GM19463 (cell line): ENCODE data around the gene CNKSR3.

Source experiments
- ATAC-seq: cut with Tn5 transposase; IDR thresholded peaks from one replicate; pipeline ENCODE4 v1.9.1; 2021; ENCODE audit warnings: mild to moderate bottlenecking, moderate library complexity; ENCODE audit not compliant: unreplicated experiment

CNKSR3 gene

GRCh38 chr6:154458565-154459470 lies 51.7 kb downstream of the CNKSR3 start:
- ATAC-seq, result no peak

DNA sequence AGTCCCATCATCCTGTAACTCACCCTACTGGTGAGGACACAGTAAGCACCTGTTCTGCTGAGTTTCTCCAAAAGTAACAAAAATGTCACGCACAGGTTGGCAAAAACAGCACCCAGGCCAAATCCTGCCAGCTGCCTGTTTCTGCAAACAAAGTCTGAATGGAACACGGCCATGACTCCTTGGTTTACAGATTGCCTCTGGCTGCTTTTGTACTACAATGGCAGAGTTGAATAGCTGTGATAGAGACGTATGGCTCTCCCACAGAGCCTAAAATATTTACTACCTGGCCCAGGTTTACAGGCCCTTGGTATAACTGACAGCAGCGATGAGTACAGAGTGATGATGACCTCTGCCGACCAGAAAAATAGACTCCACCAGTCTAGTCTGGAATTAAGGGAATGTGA lies 52.6 kb downstream of the CNKSR3 start:
- ATAC-seq, result no peak

- ATAC-seq, result no peak
Measured at GRCh38 chr6:154457046-154457713, 53.3 kb downstream of the CNKSR3 start.

DNA sequence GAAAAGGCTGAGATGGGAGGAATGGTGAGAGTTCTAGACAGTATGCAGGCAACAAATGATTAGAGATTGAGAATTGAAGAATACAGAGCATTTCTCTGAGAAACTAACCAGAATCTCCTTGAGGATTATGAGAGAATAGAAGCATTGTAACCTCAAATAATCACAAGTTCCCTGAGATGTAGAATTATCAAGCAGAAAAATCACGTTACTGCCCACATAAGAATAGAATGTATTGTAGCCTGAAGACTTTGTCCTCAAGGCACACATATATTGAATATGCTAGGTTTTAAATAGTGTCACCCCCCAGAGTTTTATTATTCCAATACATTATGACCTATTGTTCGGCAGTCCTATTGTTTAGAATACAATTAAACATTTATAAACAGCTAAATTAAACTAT lies 57.2 kb downstream of the CNKSR3 start:
- ATAC-seq, result no peak

GRCh38 chr6:154450498-154450897 lies 60.0 kb downstream of the CNKSR3 start:
- ATAC-seq, result no peak

DNA sequence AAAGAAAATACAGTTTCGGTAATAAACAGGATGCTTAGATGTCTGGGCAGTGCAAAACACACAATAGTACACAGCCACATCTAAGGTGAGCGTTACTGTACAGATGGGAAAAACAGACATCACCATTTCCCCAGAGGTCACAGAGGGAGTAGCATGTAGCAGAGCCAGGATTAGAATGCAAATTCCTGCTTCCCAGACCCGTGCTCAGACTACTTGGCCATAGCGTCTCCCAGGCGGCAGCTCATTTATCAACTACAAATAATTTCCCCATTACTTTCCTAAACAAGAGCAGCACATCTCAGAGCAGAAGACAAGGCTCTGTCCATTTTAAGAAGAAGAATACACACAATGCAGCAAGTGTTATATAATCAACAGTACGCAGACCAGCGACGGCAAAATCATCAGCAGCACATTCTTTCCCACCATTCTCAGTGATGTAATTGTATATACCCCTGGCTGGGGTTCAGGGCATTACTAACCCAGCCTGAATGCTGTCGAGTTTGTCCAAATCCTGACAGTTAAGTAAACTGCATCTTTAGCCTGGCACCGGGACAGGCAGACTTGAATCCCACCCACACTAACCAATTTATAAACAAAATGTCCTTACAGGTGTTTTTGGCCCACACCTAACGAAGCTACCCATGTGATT lies 61.9 kb downstream of the CNKSR3 start:
- ATAC-seq, result no peak

GRCh38 chr6:154447954-154448353 lies 62.5 kb downstream of the CNKSR3 start:
- ATAC-seq, result no peak

DNA sequence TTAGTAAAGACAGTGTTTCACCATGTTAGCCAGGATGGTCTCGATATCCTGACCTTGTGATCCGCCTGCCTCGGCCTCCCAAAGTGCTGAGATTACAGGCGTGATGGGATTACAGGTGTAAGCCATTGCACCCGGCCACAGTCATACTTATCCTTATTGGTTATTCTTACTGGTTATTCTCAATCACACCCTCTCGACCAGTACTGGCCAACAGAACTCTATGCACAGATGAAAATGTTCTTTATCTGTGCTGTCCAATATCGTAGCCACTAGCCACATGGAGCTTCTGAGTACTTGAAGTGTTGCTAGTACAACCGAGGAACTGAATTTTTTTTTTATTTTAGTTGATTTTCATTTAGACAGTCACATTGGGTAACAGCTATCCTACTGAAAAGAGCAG lies 63.5 kb downstream of the CNKSR3 start:
- no peak for ATAC-seq

- no peak for ATAC-seq
Measured at GRCh38 chr6:154445417-154445816, 65.1 kb downstream of the CNKSR3 start.

DNA sequence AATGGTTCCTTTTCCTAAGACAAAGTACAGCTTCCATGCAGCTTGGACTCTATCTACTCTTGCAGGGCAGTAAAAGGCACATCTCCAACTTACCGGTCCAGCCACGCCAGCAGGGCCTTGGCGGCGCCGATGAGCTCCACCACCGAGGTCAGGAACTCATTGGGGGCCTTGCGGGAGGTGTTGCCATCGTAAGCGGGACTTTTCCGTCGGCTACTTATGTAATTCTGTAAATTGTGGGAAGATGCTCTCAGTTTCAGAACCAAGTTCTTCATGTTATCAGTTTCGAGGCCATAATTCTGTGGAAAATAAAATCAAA lies 68.5 kb downstream of the CNKSR3 start:
- ATAC-seq, result no peak

- ATAC-seq, result no peak
Measured at GRCh38 chr6:154440422-154441043, 70.0 kb downstream of the CNKSR3 start.

- no peak for ATAC-seq
Measured at GRCh38 chr6:154440022-154440421, 70.5 kb downstream of the CNKSR3 start.

- ATAC-seq, result no peak
Measured at GRCh38 chr6:154438882-154439415, 71.5 kb downstream of the CNKSR3 start.

DNA sequence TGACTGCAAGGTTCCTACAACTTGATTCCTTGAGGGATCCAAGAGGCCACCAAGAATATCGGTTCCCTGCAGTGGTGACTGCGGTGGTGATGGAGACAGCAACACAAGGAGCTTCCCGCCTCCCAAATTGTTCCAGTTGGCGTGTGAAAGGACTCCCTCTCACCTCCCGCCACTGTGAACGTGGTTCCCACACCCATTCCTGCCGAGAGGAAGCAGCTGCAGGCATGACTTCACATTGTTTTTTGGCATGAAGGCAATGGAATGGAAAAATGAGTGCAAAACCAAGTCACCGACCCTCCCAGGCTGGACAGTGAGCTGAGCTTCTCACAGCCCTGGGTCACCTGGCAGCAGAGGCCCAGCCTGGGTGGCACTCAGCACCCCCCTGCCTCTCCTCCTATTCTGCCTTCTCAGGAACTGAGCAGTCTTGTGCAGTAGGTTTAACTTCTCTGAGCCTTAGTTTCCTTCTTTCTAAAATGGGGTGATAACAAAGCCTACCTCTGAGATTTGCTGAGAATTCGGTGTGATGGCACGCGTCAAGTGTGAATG lies 75.0 kb downstream of the CNKSR3 start:
- ATAC-seq, result no peak

DNA sequence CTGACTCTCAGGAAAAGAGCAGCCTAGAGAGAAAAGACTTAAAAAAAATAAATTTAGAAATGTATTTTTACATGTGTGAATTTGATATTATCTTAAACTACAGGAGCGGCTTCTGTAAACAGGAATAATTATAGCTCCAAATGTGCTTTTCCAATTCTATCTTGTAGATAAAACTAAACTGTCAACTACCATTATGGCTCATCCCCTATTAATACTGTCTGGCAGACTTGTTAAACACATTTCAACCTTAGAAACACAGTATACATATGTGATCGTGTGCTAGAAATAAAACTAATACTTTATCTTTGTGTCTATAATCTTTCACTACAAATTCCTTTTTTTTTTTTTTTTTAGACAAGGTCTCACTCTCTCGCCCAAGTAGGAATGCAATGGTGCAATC lies 75.8 kb downstream of the CNKSR3 start:
- no peak for ATAC-seq

GRCh38 chr6:154433477-154434241 lies 76.8 kb downstream of the CNKSR3 start:
- no peak for ATAC-seq

DNA sequence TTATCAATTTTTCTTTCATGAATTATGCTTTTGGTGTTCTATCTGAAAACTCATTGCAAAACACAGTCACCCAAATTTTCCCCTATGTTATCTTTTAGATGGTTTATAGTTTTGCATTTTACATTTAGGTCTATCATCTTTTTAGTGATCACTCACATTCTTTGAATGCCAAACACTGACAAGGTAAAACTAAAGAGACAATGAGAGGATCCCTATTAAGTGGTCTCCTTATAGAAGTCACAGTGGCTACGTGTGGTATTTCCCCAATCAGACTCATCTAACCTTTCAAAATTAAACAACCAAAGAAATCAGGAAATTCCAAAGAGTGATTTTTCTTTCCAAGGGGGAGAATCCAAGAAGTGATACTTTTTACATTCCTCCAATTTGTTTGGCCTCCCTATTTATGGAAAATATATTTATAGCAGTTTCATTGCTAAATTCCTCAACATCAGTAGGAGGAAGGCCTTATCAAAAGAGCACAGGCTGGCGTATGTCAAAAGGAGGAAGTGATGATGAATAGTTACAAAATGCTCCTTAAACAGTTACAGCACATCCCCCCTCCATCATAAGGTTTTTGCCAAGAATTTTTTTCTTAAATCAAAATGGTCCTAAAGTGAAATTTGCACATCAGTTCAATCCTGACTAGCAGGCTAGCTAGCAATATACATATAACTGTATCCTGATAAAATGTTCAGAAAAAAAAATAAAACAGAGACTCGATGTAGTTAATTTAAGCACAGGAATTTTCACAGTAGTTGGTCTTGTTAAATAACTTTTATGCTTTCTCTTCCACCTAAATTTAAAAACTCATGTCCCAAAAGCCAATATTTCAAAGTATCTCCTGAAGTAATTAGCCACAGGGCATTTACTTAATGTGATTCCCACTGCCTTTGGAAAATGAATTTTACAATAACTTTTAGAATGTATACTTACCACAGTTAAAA lies 77.7 kb downstream of the CNKSR3 start:
- no peak for ATAC-seq

DNA sequence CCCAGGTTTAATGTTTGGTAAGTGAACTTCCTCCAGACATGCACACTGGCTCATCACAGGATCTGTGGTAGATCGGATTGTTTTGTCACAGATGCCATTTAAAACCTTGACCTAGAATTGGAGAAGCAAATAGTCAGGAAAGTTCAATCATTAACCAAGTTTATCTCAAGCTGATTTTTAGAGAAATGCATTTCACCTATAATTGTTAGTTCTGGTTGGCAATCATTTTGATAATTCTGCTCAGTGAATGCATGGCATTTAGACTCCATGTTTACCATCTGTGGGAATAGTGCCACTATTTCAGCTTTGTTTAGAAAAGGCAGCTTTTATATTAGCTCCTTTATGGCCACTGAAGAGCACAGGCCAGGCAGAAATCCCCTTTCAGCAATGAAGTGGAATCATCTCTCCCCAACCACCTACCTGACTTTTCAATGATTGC lies 80.0 kb downstream of the CNKSR3 start:
- ATAC-seq, result peak; percentile 43

DNA sequence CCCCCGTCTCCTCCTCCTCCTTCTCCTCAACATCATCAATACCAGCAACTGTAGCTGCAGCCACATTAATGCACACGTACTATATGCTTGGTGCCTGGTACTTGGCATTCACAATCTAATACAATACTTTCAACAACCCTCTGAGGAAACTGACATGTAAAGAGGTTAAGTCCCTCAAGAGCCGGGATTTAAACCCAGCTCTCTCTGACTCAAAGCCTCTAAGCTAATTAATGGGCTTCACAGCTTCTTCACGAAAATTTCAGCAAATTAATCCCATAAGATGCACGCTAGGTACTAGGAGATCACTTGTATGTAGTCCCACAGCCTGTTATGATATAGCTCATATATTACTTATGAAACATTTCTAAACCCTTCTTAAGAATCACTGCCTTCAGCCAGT lies 80.8 kb downstream of the CNKSR3 start:
- no peak for ATAC-seq
